Activated CD8-positive, alpha-beta memory T cell treated with anti-CD3 and anti-CD28 coated beads, Interleukin-2, amount 50 U/mL, for 1 hour (primary cell): ENCODE results near the gene ASB14.

ENCODE experiments used
- DNase-seq: peaks from one replicate; pipeline ENCODE4 v3.0.0-alpha.2; 2020; ENCODE audit errors: extremely low read depth

Gene ASB14

DNA sequence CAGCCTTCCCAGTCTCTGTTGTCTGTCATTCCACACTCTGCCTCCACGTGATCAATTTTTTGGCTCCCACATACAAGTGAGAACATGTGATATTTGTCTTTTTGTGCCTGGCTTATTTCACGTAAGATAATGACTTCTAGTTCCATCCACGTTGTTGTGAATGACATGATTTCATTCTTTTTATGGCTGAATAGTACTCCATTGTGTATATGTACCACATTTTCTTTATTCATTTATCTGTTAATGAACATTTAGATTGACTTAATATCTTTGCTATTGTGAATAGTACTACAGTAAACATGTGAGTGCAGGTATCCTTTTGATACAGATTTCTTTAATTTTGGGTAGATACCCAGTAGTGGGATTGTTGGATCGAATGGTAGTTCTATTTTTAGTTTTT lies 31.4 kb downstream of the ASB14 start:
- no peak for DNase-seq

DNA sequence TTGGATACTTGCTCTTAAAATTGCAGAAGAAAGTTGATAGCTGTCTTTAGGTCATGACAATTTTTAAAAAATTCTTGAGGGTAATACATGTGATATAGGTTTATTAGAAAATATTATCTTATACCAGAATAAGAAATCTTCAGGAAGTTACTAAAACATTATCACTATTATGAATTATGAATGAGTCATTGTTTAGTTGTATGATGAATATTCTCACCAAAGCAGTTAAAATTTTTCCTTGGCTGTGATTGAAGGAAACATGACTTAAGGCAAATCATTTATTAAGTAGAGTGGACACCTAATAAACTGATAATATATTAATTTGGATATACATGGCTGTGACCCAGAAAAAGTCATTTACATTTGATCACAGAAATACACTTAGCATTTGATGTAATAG lies 34.8 kb downstream of the ASB14 start:
- DNase-seq: no peak

- DNase-seq: no peak
These were observed 35.6 kb downstream of the ASB14 start for GRCh38 chr3:57256844-57257243.

GRCh38 chr3:57252404-57252803 lies 40.1 kb downstream of the ASB14 start:
- no peak for DNase-seq

DNA sequence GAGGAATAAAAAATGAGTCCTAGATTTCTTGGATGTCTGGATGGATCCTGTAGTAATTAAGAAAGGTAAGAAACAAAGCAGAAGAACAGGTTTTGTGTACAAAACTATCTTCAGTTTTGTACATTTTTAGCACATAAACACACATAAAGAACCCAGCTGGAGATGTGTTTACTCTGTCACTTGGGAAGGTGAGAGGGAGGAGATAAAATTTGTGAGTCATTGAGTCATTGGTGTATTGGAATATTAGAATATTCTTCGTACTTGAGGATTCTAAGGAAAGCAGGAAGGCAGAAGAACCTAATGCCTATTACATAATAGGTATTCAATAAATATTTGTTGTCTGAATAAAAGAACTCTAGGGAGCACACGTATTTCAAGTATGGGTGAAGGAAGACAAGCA lies 47.5 kb downstream of the ASB14 start:
- DNase-seq: no peak

GRCh38 chr3:57234613-57235575 lies 57.6 kb downstream of the ASB14 start:
- DNase-seq: no peak

GRCh38 chr3:57233799-57234198 lies 58.7 kb downstream of the ASB14 start:
- DNase-seq: no peak

DNA sequence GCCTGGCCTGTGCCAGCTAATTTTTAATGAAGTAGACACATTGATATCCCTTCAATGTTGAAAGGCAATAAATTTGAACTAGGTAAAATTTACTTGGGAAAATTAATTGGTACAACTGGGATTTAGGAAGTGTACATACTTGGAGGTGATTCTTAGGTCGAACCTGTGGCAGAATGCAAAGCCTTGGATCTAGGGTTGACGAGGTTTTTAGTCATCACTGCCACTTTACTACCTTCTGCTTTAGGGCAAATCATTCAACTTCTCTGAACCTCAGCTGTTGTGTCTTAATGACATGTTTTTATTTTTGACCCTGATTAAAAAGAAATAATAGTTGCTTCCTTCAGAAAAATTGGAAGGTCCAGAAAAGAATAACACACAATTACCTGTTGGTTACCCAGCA lies 62.5 kb downstream of the ASB14 start:
- no peak for DNase-seq

- no peak for DNase-seq
These were observed 64.3 kb downstream of the ASB14 start for GRCh38 chr3:57227930-57228751.

- DNase-seq: peak; percentile 36
These were observed 65.1 kb downstream of the ASB14 start, which contains the start of gene APPL1 for GRCh38 chr3:57227204-57227929. TSS of gene APPL1 (plus strand) at chr3:57227729. CDS start at chr3:57227884, 155 bp downstream.

GRCh38 chr3:57226176-57226575 lies 66.3 kb downstream of the ASB14 start:
- DNase-seq: no peak

- DNase-seq: no peak
These were observed 67.6 kb downstream of the ASB14 start for GRCh38 chr3:57224856-57225255.

DNA sequence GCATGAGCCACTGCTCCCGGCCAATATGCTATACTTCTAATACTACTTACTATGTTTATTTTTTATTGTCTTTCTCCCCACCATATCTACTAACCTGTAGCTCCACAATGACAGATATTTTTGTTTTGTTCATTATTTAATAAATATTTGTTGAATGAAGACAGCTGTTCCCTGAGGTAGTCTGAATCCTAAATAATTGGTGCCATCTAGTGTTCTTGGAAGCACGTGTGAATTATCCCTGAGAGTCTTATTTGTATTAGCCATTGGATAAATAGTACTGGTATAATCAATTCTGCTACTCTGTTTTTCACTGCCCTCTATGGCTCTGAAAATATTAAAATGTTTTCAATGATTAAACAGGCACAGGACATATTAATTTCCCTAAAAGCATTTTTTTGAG lies 70.6 kb downstream of the ASB14 start:
- DNase-seq: no peak
